Activated CD8-positive, alpha-beta memory T cell treated with anti-CD3 and anti-CD28 coated beads for 36 hours (primary cell): ENCODE measurements around the gene CBLN1. TPM values are rescaled to one million over a fixed set of nuclear protein-coding genes. Genes with fewer than 3 reads are reported as not detected.

Experiments
- CTCF ChIA-PET: fragments of 350-600 bp; sonication (Branson Sonifier 250); formaldehyde crosslinking; loops from one replicate; lab custom pipeline; 2021; ENCODE audit warnings: antibody characterized with exemption; lab: Charles Lee
- POLR2A ChIA-PET: fragments of 350-600 bp; sonication (Branson Sonifier 250); formaldehyde crosslinking; loops from one replicate; lab custom pipeline; 2021; ENCODE audit warnings: antibody characterized with exemption; lab: Charles Lee
- total RNA-seq, 2 experiments: library from RNA; stranded (reverse); gene quantifications; one replicate each; pipeline ENCODE4 v1.2.3, GENCODE V29; 2021

CBLN1 gene
- not detected for total RNA-seq

DNA sequence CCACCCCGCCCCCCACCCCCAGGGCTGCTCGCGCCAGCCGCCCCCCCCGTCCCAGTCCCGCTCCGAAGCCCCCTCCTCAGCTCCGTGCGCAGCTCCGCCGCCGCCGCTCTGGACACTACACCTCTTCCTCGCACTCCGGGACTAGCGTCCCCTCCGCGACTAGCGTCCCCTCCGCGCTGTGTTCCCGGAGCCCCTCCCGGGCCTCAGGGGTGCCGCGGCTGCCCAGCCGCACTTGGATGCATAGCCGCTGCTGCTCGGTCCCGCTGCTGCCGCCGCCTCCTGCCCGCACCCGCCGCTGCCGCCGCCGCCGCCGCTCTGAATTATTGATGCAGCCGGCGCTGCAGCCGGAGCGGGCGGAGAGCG lies at the start of gene CBLN1:
TSS of gene CBLN1 (minus strand) at position 359 of the 363 bp plus-strand sequence. CDS start 373 bp downstream, outside the sequence.
- POLR2A ChIA-PET: no interaction called here

DNA sequence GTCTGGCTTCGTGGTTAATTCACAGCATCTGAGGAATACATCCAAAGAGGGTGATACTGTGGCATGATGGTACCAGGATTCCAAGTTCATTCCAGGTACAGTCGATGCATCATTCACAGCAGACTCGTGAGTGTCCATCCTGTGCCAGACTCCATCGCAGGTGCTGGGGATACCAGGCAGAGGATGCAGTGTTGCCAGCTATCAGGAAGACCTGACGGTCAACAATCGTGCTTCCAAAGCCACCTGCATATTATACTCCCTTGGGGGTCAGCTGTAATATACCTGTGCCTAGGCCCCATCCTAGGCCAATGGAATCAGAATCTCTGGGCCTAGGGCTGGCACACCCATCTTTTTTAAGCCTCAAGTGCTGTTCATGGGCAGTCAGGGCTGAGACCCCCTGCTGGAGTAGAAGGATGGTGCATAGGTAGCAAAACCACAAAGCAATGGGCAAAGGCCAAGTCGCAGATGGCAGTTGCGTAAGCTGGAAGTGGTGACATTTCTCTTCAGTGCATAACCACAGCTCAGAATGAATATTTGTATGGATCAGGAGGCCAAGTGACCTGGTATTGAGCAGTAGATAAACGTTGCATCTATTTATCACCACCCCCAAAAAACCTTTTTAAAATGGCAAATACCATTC lies 49.0 kb upstream of the CBLN1 start:
- CTCF ChIA-PET: interaction anchor here (1.0 kb wide), 1 partner anchor 19 kb away, joined by 3 read pairs; no protein-coding TSS in a partner anchor
- POLR2A ChIA-PET: no interaction called here

More for the DNA sequence above, at the start of gene CBLN1:
- CTCF ChIA-PET: no interaction called here

DNA sequence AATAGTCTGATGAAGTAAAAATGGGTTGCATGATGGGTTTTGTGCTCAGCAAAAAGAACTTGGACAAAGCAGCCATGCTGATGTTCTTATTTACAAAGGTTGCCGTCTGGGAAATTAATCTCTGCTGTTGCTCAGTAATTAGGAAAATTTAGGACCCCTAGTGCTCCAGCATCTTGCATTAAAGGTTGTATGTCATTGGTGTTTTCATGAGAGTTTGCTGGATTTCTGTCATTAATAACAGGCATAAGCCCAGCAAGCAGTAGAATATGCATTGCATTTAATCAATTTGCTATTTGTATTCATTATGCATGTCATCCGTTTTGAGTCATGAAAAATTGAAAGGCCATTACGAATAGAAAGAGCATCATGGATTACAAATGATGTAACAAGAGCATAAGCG lies 46.7 kb upstream of the CBLN1 start:
- ChIA-PET CTCF (no interaction called here), POLR2A (no interaction called here)

DNA sequence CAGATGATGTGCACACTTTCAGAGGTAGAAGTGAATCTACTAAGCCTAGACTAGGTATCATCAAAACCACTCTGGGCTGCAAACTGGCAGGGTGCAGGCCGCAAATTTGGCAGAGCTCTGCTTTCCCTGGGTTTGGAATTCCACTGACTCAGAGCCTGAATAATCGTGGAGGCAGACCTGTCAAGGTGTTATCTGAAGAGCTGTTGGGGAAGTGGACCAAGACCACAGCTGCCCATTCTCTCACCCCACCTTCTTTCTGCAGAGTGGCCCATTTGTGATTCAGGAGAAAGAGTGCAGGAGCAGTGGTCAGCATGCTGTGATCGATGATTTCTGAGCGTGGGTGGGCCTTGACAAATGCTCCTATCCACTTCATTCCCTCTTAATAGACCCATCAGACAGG lies 45.8 kb upstream of the CBLN1 start:
- POLR2A ChIA-PET: no interaction called here
- CTCF ChIA-PET: no interaction called here

DNA sequence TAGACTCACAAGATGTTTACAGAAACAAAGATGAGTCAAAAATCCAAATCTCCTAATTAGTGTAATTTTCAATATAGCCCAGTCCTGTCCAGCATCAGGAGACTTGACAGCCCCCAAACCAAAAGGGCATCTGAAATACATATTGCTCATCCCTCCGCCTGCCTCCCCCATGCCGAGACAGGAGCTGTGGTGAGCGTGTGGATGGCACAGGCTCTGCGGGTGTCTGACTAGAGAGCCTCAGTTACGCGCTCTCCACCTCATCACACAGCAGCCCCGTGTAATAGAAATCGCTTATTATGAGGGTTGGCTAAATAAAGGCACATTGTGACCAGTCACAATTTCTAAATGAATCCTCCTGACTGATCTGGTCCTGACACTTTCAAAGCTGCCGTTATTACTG lies 43.1 kb upstream of the CBLN1 start:
- ChIA-PET POLR2A (no interaction called here), CTCF (no interaction called here)

DNA sequence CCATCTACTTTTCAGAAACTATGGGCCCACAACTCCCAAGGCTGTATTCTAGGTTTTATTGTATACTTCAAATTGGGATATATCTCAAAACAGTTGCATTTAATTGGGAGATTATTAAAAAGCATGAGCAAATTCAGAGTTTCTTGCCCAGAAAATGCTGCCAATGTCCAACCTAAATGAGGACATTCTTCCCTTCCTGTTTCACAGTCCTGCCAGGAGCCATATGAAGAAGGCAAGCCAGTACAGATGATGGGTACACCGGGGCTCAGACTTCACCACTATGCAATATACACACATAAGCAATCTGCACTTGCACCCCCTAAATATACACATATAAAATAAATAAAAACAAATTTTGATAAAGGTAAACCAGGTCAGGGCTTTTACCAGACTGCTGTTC lies 34.0 kb upstream of the CBLN1 start:
- CTCF ChIA-PET: no interaction called here
- POLR2A ChIA-PET: no interaction called here

DNA sequence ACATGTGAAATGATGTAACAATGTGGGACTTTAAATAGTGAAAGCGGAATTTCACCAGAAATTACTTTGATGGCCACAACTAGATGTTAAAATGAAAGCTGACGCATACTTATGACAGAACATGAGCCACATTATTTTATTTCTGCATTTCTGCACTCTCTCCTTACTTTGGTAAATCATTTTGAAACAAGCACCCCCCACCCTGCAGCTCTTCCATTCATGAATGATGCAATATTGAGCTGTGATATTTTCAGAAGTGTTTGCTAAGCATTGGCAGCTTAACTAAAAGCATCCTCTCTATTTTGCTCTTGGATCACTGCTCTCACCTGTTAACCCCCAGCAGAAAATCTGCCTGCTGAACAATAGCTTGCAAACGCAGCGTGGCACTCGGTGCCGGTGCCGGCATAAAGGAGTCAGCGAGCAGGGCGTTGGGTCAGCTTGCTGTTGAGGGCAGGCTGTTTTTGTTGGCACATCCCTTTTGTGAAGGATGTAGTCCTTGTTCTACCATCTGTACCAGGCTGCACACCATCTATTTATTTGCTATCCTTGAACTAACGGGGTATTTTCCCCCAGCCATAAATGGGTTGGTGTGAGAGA lies 30.8 kb upstream of the CBLN1 start:
- ChIA-PET POLR2A (no interaction called here), CTCF (no interaction called here)

DNA sequence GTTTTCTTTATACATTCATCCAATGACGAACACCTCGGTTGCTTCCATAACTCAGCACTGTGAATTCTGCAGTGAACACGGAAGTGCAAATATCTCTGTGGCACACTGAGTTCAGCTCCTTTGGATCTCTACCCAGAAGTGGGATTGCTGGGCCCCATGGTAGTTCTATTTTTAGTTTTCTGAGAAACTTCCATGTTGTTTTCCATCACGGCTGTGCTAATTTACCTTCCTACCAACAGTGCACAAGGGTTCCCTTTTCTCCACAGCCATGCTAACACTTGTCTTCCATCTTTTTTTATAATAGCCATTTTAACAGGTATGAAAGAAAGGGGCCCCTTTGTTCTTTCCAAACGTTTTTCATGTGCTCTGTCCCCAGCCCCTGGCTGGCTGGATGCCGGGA lies 30.2 kb upstream of the CBLN1 start:
- ChIA-PET CTCF (no interaction called here), POLR2A (no interaction called here)

DNA sequence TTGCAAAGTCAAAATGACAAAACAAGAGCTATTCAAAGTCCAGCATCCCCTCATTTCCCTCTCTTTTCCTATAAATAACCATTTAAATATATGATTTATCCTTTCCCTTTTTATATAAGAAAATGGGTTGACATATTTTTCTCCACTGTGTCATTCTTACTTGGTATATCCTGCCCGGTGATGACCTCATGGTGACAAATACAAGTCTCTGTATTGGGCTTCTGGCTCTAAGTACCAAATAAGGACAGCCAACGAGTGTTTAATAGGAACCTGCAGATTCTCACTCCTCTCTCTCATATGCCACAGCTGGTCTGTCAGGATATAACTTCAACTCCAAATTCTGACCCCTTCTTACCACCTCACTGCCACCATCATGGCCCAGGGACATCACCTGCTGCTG lies 25.5 kb upstream of the CBLN1 start:
- ChIA-PET POLR2A (no interaction called here), CTCF (no interaction called here)

DNA sequence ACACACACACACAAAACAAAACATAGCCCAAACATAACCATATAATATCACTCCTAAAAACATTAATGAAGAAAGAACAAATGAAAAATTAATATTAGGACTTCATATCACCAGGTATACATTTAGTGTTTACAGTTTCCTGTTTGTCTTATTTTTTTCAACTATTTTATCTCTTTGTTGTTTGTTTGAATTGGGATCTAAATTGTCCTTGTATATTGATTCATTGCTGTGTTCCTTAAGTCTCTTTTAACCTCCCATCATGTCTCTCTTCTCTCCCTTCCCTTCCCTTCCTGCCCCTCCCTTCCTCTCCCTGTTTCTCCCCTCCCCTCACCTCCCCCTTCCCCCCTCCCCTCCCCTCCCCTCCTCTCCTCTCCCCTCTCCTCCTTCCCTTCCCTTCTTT lies 23.8 kb upstream of the CBLN1 start:
- ChIA-PET POLR2A (no interaction called here), CTCF (no interaction called here)

DNA sequence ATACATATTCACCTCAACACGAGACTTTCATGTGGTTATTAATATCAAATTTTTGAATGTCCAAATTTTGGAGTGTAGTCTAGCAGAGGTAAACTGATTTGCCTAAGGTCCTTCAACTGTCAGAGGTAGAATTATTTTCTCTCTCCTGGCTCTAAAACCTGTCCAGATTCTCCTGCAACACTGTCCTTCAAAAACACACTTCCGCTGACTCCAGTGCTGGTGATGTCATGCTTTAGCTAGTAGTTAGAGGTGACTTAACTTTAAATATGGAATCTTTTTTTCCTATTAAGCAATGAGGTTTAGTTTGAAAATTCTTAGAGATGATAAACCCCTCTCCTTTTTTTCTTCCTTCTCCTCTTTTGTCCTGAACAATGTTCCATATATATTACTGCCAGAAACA lies 10.8 kb upstream of the CBLN1 start:
- POLR2A ChIA-PET: no interaction called here
- CTCF ChIA-PET: interaction anchor here (0.6 kb wide), 1 partner anchor 1714 kb away, joined by 3 read pairs; no protein-coding TSS in a partner anchor

DNA sequence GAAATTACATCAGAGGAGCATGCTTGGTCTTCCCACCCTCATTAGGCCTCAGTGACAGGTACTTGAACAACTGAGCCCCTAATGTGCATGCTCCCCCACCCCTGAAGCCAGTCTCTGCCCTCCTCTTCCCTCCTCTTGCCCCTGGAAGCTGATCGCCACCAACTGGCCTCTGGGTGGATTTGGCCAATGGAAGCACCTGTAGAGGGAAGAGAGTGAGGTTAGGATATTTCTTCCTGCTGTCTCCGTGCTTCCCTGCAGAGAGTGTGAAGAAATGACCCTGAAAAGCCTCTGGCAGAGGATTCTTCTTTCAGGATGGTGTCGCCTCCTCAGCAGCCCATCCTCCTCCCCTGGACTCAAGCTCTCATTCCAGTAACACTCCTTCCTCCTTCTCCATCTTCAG lies 5.9 kb upstream of the CBLN1 start:
- ChIA-PET CTCF (no interaction called here), POLR2A (no interaction called here)

DNA sequence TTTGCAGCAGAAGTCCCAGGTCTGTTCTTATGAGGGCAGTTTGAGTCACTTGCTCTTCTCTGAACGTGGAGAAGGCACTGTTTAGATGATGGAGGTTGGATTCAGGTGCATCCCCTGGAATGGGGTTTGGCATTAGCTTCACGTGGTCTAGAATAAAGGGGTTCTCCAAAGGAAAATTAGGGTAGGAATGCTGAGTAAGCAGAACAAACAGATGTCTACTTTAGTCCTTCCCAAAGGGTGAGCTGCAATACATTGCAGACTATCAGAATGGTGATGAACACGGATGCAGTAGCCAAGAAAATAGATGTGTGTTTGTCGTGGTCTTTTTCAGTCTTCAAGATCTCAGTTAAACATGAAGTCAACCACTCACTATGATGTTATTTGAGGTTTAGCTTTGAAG lies 3.3 kb upstream of the CBLN1 start:
- CTCF ChIA-PET: no interaction called here

DNA sequence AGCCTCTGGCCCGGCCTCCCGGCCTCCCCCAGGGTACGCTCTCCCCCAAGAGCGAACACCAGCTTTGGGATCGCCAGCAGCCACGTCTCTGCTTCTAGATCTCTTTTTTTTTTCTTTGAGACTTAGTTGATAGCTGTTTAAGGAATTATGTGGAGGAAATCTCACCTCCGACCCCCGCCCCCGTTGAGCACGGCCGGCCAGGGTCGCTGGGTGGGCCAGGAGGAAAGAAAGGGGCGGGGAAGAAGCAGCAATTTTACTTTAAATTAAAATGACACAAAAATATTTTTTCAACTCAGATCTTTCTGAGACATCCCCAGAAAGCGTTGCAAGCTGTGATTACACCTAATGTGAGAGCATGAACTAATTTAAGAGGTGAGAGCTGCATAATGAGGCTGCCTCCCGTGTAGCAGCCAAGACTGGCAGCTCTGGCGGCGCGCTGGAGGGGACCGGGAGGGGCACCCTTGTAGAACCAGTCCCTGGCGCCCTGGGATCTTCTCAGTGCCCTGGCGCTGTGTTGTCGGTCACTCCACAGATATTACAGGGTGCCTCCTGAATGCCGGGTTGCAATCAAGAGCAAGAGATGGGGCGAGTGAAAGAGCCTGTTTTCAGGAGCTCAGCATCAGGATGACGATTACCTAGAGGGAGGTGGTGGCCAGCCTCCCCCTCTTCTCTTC lies 1.9 kb upstream of the CBLN1 start:
- POLR2A ChIA-PET: no interaction called here
- CTCF ChIA-PET: no interaction called here

More for the DNA sequence above, 3.3 kb upstream of the CBLN1 start:
- POLR2A ChIA-PET: no interaction called here

DNA sequence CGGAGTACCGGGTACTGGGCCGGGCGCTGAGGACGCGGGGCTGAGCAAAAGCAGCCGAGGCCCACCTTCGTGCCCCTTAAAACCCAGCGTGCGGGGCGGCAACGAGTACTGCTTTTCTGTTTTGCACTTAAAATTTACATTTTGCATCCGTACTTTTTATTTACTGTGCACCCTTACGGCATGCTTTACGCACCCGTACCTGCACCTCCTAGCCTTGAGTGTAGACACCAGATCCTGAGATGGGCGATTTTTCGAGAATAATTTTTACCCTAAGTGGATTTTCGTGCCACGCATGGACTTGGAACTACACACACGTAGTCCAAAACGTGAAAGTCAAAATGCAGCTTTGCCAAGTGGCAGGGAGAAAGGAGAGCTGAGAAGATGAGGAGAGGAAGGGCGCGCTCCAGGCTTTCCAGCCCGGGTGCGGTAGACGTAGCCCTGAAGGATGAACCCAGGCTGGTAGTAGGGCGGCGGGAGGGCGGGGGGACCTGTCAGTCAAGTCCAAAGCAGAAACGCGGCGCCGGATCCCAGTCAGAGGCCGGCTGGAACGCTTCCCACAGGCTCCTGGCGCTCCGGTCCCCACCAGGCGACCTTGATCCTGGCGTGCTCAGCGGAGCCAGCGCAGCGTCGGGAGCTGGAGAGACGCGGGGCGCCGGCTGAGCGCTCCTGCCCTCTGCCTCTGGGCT lies 1.2 kb upstream of the CBLN1 start:
- POLR2A ChIA-PET: no interaction called here
- CTCF ChIA-PET: no interaction called here

DNA sequence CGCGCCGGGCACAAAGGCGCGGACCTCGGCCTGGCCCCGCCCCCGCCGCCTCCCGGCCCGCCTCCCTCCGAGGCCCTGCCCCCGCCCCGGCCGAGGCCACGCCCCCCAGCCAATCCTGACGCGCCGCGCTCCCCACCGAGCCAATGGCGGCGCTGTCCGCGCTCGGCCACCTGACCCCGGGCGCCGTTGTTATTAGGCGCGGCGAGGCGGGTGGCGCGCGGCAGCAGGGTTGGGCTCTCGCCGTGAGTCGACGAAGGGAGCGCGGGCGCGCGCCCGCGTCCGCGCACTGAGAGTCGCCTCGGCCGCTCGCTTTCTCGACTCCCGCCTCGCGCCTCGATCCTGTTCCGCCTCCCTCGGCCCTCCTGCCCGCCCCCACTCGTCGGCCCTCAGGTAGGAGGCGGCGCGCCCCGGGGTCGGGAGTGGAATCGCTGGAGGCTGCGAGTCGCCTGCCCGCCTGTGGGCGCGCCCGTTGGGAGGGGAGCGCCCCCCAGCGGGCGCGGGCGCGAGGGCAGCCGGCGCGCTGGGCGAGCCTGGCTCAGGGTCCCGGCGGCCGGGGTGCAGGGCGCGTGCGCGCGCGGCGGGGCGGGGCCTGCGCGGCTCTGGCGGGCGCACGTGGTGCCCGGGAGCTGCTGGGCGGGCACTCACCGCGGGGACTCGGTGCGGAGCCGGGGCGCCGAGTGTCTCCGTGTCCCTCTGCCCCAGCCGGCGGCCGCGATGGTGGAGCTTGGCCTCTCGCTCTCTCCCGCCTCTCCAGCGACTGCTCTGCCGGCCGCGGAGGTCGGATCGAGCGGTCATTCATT lies 405 bp upstream of the CBLN1 start:
- CTCF ChIA-PET: no interaction called here
- POLR2A ChIA-PET: no interaction called here

DNA sequence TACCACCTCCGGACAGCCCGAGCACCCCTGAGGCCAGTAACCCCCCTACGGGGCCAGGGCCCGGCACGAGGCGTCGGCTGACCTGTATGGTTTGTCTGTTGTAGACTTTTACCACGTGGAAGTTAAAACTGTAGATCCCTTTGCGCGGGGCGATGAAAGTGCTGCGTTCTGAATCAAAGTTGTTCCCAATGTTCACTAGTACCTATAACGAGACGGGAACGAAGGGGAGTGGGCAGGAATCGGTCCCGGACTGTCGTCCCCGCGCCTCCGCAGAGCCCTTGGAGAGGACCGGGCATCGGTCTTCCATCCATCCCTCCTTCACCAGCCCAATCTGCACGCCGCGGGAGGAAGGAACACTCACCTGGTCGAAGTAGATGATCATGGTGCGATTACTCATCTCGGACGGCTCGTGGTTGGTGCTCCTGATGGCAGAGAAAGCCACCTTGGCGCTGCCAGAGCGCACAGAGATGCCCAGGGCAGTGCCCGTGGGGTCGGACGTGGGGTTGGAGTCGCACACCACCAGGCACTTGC lies 732 bp downstream of the CBLN1 start:
- POLR2A ChIA-PET: no interaction called here
- CTCF ChIA-PET: no interaction called here

DNA sequence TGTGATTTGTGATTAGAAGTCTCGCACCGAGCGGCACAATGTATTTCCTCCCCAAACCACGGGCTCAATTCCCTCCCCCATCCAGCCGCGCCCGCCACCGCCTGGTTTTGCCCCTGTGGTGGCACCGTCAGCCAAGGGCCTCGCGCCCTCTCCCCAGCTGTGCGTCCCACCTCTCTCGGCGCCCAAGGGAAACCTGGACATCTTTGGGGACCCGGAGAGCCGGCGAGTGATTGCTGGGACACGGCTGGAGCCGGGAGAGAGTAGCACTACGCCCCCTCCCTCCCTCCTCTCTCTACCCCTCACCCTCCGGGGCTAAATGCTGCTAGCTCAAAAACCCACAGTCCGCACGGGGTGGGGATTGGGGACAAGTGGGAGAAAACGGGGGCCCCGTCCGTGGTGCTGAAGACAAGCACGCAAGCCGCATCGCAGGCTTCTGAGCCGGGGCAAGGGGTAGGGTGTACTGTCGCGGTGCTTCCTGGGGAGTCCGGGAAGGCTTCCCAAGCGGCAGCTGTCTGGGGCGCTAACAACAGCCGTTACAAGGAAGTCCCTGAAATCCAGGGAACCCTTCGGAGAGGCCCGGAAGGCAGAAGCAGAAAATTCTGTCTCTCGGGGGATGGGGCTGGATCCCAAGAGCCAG lies 1.4 kb downstream of the CBLN1 start:
- ChIA-PET CTCF (no interaction called here), POLR2A (no interaction called here)
